Stimulated activated CD8-positive, alpha-beta memory T cell treated with anti-CD3 and anti-CD28 coated beads, Interleukin-4, amount 100 ng/mL, for 4 hours (primary cell): Measurements from ENCODE around the gene CDC42SE2.
A peak's percentile ranks its signal among the peaks of the same experiment; 100 is the strongest.

Source experiments
- DNase-seq, 2 donors: peaks; one replicate each; pipeline ENCODE4 v3.0.0-alpha.2; 2020; ENCODE audit warnings: low read depth in 2 of 2, low spot score in 1 of 2

Gene CDC42SE2, protein sequence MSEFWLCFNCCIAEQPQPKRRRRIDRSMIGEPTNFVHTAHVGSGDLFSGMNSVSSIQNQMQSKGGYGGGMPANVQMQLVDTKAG

GRCh38 chr5:131263648-131264450 lies at the start of gene CDC42SE2:
CDC42SE2 (plus strand) TSS chr5:131264053; CDS start chr5:131359494, 95,441 bp downstream.
- DNase-seq: peak; percentile 56 to 70

GRCh38 chr5:131214609-131215227 lies 49.1 kb upstream of the CDC42SE2 start:
- no peak for DNase-seq

GRCh38 chr5:131217791-131218190 lies 46.1 kb upstream of the CDC42SE2 start:
- no peak for DNase-seq

DNA sequence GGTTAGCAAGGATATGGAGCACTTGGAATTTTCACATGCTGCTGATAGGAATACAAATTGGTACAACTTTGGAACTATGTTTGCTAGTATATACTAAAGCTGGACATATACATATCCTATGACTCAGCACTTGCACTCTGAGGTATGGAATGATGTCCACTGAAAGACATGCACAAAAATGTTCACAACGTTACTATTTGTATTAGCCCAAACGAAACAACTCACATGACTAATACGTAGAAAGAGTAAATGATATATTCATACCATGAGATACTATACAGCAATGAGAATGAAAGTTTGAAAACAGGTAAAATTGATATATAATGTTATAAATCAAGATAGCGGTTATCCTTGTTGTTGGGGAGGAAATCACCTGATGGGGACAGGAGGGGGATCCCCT lies 45.5 kb upstream of the CDC42SE2 start:
- no peak for DNase-seq

DNA sequence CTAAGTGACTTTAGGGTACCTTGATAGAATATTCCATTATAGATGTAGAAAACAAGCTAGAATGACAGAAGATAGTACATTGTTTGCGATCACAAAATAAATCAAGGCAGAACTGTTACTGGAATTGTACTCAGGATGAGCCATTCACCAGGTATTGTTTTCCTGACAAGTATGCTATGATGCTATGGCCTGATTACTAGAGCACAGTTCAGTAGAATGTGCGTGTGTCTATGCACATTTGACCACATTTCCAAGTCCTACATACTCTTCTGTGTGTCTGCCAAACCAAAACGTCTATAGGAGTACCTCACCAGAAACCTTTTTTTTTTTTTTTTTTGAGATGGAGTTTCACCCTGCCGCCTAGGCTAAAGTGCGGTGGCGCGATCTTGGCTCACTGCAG lies 43.3 kb upstream of the CDC42SE2 start:
- DNase-seq: no peak

DNA sequence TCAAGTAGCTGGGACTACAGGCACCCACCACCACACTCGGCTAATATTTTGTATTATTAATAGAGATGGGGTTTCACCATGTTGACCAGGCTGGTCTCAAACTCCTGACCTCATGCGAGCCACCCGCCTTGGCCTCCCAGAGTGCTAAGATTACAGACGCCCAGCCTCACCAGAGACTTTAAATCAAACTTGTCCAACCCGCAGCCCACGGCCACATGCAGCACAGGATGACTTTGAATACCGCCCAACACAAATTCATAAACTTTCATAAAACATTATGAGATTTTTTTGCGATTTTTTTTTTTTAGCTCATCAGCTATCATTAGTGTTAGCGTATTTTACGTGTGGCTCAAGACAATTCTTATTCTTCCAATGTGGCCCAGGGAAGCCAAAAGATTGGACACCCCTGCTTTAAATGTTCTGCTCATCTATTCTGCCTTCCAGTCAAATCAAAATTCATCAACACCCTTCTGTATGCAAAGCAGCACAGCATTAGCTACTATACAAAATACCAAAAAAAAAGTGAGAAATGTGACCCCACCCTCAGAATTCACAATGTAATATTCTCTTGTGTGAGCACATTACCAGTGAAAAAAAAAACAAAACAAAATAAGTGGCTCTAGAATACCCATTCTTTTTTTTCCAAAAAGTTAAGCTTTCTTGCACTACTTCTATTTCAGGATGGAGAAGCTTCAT lies 42.7 kb upstream of the CDC42SE2 start:
- no peak for DNase-seq

DNA sequence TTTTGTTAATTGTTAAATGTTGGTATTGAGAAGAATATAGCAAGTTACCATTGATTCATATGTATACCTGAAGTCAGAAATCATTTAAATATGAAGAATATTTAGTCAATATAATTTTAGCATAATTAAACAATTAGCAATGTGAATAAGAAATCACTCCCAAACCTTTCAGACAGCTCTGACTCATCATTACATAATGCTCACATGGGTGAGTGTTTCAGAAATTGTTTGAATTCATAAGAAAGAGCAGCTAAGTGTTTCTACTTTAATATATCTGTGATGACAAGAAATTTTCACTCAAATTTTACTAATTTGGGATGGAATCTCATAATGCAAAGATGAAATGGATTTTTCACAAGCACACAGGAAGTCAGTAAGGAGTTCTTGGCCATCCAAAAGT lies 42.0 kb upstream of the CDC42SE2 start:
- DNase-seq: no peak

GRCh38 chr5:131222731-131223130 lies 41.1 kb upstream of the CDC42SE2 start:
- no peak for DNase-seq

- no peak for DNase-seq
Measured at GRCh38 chr5:131223751-131224386, 40.0 kb upstream of the CDC42SE2 start.

DNA sequence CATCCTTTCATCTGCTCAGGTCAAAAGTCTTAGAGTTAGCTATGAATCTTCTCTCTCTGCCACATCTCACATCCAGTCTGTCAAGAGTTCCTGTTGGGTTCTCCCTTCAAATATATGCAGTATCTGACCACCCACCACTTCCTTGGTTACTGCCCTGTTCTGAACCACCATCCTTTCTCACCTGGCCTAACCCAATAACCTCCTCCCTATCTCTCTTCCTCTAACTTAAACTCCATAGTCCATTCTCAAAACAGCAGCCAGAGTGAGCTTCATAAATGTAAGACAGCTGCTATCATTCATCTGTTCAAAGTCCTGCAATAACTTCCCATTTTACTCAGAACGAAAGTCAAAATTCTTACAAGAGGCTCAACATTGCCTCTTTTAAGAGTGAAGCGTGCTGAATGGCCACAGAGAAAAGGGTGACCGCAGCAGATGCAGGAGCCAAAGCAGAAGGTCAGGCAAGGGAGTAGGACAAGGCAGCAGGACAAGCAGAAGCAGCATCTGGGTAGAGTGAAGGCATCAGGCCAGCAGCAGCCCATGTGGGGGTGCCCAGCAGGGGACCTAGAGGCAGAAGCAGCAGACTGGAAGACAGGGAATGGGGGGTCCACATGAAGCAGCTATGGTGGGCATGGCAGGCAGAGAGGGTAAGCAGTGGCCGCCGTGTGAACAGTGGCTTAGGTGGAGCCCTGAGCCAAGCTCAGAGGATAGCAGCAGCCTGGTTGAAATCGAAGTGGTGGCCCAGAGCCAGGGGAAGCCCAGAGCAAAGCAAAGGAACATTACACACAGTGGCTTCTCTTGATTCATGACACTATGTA lies 39.3 kb upstream of the CDC42SE2 start:
- no peak for DNase-seq

- DNase-seq: no peak
Measured at GRCh38 chr5:131225282-131225974, 38.4 kb upstream of the CDC42SE2 start.

- no peak for DNase-seq
Measured at GRCh38 chr5:131226899-131227298, 37.0 kb upstream of the CDC42SE2 start.

DNA sequence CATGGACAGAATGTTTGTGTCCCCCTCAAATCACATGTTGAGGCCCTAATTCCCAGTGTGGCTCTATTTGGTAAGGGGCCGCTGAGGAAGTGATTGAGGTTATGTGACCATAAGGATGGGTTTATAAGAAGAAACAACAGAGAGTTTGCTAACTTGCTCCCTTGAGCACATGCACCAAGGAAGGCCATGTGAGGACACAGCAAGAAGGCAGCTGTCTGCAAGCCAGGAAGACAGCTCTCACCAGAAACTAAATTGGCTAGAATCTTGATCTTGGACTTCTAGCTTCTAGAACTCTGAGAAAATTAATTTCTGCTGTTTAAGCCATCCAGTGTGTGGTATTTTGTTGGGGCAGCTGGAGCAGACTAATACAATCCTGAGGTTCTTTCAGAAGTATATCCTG lies 35.2 kb upstream of the CDC42SE2 start:
- no peak for DNase-seq

DNA sequence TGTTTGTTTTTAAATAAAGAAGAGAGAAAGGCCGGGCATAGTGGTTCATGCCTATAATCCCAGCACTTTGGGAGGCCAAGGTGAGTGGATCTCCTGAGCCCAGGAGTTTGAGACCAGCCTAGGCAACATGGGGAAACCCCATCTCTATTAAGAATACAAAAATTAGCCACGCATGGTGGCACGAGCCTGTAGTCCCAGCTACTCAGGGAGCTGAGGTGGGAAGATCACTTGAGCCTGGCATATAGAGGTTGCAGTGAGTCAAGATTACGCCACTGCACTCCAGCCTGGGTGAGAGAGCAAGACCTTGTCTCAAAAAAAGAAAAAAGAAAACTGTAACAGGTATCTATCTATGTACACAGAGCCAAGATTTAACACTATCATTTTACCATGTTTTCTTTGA lies 34.2 kb upstream of the CDC42SE2 start:
- DNase-seq: no peak

DNA sequence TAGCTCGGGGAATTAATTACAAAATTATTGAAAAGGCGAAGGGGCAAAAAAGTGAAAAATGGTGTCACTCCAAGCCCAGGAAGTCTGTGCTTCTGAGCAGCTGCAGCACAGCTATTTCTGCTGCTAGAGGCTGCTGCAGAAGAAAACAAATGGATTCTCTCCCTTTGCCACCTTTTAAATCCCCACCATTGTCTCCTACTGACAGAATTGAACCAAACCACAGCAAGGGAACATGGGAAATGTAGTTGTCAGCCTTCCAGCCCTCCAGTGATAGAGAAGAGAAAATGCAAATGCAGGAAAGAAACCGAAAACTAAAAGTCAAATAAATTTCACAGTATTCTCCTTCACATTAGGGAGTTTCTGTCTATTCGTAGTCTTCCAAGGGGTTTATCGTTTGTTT lies 33.4 kb upstream of the CDC42SE2 start:
- DNase-seq: no peak

DNA sequence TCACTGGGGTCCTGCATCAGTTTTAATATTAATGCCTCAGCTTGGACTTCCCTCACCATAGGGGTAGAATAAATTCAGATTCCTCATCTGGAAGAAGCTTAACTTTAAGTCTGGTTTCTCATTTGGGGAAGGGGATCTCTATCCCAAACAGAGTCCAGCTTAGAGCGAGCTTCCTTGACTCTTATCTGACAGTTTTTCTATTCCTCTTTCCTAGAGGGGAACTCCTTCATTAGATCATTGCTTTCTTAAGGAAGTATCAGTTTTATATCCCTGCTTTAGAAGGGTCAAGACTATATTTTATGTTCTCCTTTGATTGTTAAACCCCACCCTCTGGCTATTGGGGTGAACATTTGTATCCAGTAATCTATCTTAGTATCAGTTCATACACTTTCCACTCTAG lies 24.2 kb upstream of the CDC42SE2 start:
- no peak for DNase-seq

DNA sequence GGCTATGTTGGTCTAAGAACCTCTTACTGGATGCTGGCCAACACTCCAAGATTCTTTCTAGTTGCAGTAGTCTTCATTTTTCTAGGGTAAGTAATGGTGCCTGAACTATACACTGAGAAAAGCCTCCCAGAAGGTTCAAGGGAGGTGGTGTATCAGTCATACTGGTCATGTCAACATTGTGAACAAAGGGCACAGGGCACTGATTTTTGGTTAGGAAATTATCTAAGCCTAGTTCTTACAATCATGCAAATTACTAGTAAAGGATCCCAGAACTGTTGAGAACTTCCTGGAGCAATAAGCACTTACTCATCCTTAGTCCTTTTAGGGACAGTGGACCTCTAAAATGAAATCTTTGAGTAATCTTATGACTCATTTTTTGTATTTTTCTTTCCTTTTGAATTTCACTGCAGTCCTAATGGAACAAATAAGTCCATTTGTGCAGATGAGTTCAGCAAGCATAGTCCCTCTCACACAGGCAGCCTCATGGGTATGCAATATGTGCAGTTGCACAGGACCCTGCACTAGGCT lies 21.1 kb upstream of the CDC42SE2 start:
- DNase-seq: no peak

GRCh38 chr5:131245312-131245711 lies 18.5 kb upstream of the CDC42SE2 start:
- DNase-seq: no peak

DNA sequence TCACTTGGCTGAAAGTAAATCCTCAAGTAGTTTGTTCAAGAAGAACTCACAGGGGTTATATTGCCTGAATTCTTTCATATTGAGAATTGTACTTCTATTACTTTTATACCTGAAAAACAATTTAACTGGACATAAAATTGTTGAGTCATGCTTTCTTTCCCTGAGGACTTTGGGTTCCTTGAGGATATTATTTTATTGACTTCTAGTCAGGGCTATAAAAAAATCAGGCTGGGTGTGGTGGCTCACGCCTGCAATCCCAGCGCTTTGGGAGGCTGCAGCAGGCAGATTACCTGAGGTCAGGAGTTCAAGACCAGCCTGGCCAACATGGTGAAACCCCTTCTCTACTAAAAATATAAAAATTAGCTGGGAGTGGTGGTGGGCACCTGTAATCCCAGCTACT lies 17.9 kb upstream of the CDC42SE2 start:
- DNase-seq: no peak

- DNase-seq: no peak
Measured at GRCh38 chr5:131246504-131246903, 17.3 kb upstream of the CDC42SE2 start.
